Measurements from ENCODE around the gene C3.

DNA sequence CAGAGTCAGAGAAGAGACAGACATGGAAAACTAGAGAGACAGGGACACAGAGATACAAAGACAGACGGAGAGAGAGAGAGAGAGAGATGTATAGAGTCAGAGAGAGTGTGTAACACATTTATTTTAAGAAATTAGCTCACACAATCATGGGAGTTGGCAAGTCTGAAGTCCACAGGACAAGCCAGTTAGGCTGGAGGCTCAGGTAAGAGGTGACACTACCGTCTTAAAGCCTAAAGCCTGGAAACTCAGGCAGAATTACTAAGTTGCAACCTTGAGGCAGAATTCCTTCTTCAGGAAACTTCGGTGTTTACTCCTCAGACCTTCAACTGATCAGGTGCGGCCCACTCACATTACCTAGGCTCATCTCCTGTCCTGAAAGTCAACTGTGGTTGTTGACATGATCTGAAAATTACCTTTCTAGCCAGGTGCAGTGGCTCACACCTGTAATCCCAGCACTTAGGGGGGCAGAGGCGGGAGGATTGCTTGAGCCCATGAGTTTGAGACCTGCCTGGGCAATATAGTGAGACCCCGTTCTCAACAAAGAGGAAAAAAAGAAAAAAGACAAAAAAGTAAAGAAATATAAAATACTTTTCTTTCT lies 47.7 kb downstream of the C3 start:
- TF ChIP-seq GATA3 (IDR thresholded peaks at IDR 0.05; ENCODE audit: low read depth, low read length) (no peak), GATA2 (IDR thresholded peaks at IDR 0.05; ENCODE audit: low read depth, low read length) (no peak)

All from SH-SY5Y (cell line).